ENCODE data around the gene ACAD11.
"Not testable (repeated sequence)": the region's sequence is repeated elsewhere in the genome, so short reads cannot be mapped to it uniquely, and the experiment has no call there.

ACAD11 gene

GRCh38 chr3:132598181-132598580, 61.4 kb downstream of the ACAD11 start:
- DNase-seq = no peak

GRCh38 chr3:132597660-132598059, 61.9 kb downstream of the ACAD11 start:
- no peak for DNase-seq

DNA sequence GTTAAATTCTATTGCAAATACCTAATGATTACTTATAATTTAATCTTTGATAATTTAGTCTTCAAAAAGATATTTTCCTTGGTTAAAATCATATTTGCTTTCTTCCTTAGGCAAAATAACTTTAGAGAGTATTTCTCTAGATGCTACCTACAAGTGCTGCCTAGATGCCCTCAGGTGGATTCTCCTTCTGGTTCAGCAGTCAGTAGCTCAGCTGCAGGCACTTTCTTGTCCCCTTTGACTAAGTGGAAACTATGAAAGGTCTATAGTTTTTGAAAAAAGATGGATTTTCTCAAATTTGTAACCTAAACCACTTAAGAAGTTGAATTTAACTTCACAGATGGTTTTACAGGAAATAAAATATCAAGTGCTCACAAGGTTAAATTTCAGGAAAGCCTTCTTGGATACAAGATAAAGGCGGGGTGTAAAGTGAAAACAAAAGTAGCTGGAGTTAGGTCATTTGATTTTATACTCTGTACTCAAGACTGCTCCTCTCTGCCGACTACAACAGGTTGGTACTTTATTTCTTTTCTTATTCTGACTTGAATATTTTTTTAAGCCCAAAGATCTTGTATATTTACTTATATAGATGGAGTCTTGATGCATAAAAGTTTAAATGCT, 62.7 kb downstream of the ACAD11 start, which contains the start of gene ACKR4:
ACKR4 (plus strand) TSS at position 455 of the 618 bp plus-strand sequence. CDS start 3,128 bp downstream, outside the sequence.
- no peak for DNase-seq

GRCh38 chr3:132596326-132596725, 63.3 kb downstream of the ACAD11 start:
- DNase-seq = no peak

GRCh38 chr3:132595014-132595413, 64.6 kb downstream of the ACAD11 start:
- DNase-seq = no peak

- DNase-seq = no peak
Observed at GRCh38 chr3:132594498-132594897, 65.1 kb downstream of the ACAD11 start.

- DNase-seq = no peak
Observed at GRCh38 chr3:132593947-132594323, 65.7 kb downstream of the ACAD11 start.

GRCh38 chr3:132593241-132593946, 66.2 kb downstream of the ACAD11 start:
- no peak for DNase-seq

DNA sequence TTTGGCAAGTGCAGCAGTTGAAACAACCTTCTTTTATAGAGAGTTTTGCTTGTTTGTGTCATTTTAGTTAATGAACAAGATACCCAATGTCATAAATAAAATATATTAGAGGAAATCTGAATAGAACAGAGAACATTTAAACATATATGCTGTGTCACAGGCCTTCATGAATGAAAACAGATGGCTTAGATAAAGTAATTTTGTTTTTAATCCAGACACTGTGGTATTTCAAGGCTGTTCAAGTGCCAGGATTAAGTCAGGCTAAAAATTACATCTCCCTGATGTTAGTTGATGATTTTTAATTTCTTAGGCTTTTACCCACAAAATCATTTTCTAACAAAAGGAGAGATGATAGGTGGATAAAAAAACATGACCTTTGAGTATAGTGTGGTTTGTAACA, 67.4 kb downstream of the ACAD11 start:
- no peak for DNase-seq

DNA sequence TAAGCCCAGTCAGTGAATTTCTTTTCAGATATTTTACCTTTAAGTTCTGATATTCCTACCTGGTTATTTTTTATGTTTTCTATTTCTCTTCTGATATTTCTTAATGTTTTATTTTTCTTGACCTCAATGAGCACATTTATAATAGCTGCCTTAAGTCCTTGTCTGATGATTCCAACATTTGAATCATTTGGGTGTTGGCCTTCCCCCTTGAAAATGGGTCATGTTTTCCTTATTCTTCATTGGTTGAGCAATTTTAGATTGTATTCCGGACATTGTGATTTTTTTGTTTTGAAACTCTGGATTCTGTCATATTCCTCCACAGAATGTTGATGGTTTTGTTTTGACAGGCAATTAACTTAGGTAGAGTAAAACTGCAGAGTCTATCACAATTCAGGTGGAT, 72.2 kb downstream of the ACAD11 start:
- no peak for DNase-seq

DNA sequence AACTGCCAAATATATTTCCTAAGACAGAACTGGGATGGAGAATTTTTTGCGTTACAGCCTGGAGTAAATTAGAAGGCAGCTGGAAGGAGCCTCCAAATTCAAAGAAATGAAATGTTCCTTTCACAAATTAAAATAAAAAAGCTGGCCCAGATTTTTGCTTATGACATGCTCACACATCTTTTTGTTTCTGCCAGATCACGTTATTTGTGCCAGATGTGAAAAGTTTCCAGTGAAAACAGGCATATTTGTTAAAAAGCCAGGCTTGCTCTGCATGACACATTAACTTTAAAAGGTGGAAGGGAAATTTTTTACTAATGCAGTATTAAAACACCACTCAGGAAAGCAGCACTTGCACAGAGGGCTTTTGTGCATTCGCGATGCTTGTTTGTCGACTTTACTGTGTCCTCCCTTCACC, 85.8 kb downstream of the ACAD11 start:
- DNase-seq = no peak

- no peak for DNase-seq
Observed at GRCh38 chr3:132570016-132570415, 89.6 kb downstream of the ACAD11 start.

DNA sequence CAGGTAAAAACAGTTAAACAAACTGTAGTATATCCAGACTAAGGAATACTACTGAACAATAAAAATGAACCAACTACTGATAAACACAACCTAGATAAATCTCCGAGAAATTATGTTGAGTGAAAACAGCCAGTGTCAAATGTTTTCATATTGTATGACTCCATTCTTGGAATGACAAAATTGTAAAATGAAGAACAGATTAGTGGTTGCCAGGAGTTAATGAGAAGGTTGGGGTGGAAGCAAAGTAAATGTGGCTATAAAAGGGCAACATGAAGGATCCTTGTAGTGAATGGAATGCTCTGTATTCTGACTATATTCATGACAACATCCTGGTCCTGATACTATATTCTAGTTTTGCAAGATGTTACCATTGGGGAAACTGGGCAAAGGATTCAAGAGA, 90.0 kb downstream of the ACAD11 start:
- DNase-seq = no peak

DNA sequence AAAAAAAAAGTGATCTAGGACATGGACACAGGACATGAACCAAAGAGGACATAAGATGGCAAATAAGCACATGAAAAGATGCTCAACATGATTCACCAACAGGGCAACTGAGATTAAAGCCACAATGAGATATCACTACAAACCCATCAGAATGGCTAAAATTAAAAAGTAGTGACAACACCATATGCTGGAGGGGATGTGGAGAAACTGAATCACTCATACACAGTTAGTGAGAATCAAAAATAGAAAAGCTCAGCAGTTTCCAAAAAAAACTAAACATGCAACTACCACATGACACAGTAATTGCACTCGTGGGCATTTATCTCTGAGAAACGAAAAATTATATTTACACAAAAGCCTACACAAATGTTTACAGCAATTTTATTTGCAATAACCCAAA, 90.5 kb downstream of the ACAD11 start:
- no peak for DNase-seq

DNA sequence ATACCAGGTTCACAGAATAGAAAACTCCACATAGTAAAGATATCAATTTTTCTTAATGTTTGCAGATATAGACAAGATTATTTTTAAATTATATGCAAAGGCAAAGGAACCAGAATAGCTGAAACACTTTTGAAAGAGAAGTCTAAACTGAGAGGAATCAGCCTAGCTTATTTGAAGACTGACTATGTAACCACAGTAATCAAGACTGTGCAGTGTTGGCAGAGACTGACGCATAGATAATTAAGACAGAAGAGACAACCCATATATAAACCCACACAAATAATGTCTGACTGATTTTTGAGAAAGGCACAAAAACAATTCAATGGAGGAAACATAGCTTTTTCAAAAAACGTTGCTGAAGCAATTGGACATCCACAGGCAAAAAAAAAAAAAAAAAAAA, 91.2 kb downstream of the ACAD11 start:
- DNase-seq = no peak

GRCh38 chr3:132564070-132564465, 95.5 kb downstream of the ACAD11 start:
- DNase-seq = no peak

GRCh38 chr3:132563420-132564069, 96.1 kb downstream of the ACAD11 start:
- no peak for DNase-seq

GRCh38 chr3:132561003-132561402, 98.6 kb downstream of the ACAD11 start:
- DNase-seq = no peak

DNA sequence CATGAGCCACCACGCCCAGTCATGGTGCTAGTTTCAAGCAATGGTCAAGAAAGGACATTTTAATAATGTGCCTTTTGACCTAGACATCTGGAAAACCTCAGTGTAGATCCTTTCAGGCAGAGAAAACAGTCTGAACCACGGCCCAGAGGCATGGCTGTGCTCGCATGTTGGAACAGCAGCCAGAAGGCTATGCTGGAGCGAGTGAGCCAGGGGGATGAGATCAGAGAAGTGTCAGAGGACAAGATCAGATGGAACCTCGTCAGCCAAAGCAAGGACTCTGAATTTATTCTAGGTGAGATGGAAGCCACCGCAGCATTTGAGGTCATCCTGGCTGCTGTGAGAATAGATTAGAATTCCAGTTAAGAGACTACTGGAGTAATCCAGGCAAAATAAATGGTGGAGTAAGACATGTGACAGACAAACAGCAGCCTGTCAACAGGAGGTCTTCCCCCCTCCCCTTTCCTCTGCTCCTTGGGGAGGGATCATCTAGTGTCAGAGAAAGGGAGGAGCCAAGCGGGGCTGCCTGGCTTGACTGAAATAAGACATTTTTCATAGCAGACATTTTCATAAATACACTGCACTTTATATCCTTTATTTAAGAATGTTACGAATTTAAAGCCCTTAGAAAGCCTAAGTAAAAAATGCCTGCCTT, 103.0 kb downstream of the ACAD11 start:
- DNase-seq = no peak

DNA sequence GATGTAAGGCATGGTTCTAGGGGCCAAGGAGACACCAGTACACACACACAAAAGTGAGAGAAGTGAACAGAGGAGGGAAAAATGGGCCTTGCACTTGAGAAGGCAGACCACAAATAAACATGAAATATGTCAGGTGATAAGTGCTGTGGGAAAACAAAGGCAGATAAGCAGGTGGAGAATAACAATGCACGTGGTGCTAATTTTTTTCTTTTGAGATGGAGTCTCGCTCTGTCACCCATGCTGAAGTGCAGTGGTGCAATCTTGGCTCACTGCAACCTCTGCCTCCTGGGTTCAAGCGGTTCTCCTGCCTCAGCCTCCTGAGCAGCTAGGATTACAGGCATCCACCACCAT, 103.6 kb downstream of the ACAD11 start:
- not testable (repeated sequence) for DNase-seq

- no peak for DNase-seq
Observed at GRCh38 chr3:132555306-132556035, 104.1 kb downstream of the ACAD11 start.

GRCh38 chr3:132554437-132554836, 105.2 kb downstream of the ACAD11 start:
- DNase-seq = no peak

GRCh38 chr3:132553826-132554225, 105.8 kb downstream of the ACAD11 start:
- DNase-seq = no peak

Measured in activated CD4-positive, alpha-beta T cell treated with anti-CD3 and anti-CD28 coated beads for 1 hour (primary cell).